ENCODE results near the gene PDYN. TPM values are rescaled to one million over a fixed set of nuclear protein-coding genes. Genes with fewer than 3 reads are reported as not detected.

The PDYN gene
- total and polyA plus RNA-seq, 9 of the 15 experiments (the other 6 are each of a cell fraction or from before 2014, with no cell fraction given) = not detected

- no peak for TF ChIP-seq FOXM1 (IDR thresholded peaks at IDR 0.05; ENCODE audit: low read depth)
- TF ChIP-seq FOXM1 (CRISPR knock-in tag; IDR thresholded peaks at IDR 0.05; ENCODE audit: low read depth) = no peak
Observed at GRCh38 chr20:1938464-1939269, 55.2 kb downstream of the PDYN start (continued).

GRCh38 chr20:1937316-1937976 lies 56.4 kb downstream of the PDYN start:
- intact Hi-C loops (cut with micrococcal nuclease) = no loop called here
- H3K27ac ChIP-seq (ENCODE audit: extremely low read depth, low read depth, low read length) = no peak overlapping the region
- H3K4me3 ChIP-seq = no peak overlapping the region
- POLR2A ChIA-PET = no interaction called here
- FAIRE-seq = no peak
- no peaks in the 10 kb centered on the region; the same call in 1 of the 2 replicates for H4K20me1 ChIP-seq (replicated peaks; ENCODE audit: control insufficient read depth, insufficient read depth, low read length)
- H3K9ac ChIP-seq (ENCODE audit: insufficient read depth in 1 of 2, low read depth in 2 of 2, low read length in 2 of 2) = no peak overlapping the region
- H3K4me1 ChIP-seq (replicated peaks in 1 of 2; ENCODE audit: control insufficient read depth in 2 of 2, insufficient read depth in 2 of 2, low read length in 2 of 2) = no peaks in the 10 kb centered on the region
- WGBS (ENCODE audit: insufficient coverage, low coverage, missing lambda C conversion rate) = 0% methylated on average over 1 of the region's 25 CpGs
- no peaks in the 10 kb centered on the region for H3K9me1 ChIP-seq (ENCODE audit: control insufficient read depth, insufficient read depth, low read length)
- in situ Hi-C loops (cut with MboI) = no loop called here
- BruUV-seq (replicated peaks) = no TSS peak
- peaks cover 2 to 45% of the 10 kb centered on the region in 2 experiments; a peak in 3 of 5 replicates for H3K27me3 ChIP-seq (ENCODE audit: control insufficient read depth in 2 of 2, insufficient read depth in 2 of 2, low read length in 2 of 2)
- H3K36me3 ChIP-seq (ENCODE audit: control insufficient read depth, insufficient read depth, low read length) = no peaks in the 10 kb centered on the region
- CTCF ChIA-PET (ENCODE audit: low intra/inter-chr PET ratio) = no interaction called here
- no peak for DNase-seq (ENCODE audit: extremely low read depth in 1 of 4, low spot score in 3 of 4)
- ATAC-seq = no peak
- no peak overlapping the region for H3K4me2 ChIP-seq (ENCODE audit: insufficient read depth, low read length)
- TF ChIP-seq CEBPB (tag; IDR thresholded peaks at IDR 0.05) (no peak), POLR2H (tag; IDR thresholded peaks at IDR 0.05; ENCODE audit: low read depth) (no peak), MECOM (CRISPR knock-in tag; IDR thresholded peaks at IDR 0.05) (no peak), NCOA4 (IDR thresholded peaks at IDR 0.05; ENCODE audit: partially characterized antibody) (no peak), C11orf30 (IDR thresholded peaks at IDR 0.05; ENCODE audit: low read depth) (no peak), XRCC3 (IDR thresholded peaks at IDR 0.05) (no peak), ZNF212 (CRISPR knock-in tag; IDR thresholded peaks at IDR 0.05) (no peak), CREB1 (IDR thresholded peaks at IDR 0.05) (no peak), CREB1 (CRISPR knock-in tag; IDR thresholded peaks at IDR 0.05) (no peak), GTF2E2 (tag; IDR thresholded peaks at IDR 0.05) (no peak), GTF2B (IDR thresholded peaks at IDR 0.05; ENCODE audit: extremely low read depth, insufficient read length) (no peak), TCF7L2 (IDR thresholded peaks at IDR 0.05; ENCODE audit: low read depth, low read length) (no peak), ARHGAP35 (IDR thresholded peaks at IDR 0.05; ENCODE audit: partially characterized antibody) (no peak)
- no peaks in the 10 kb centered on the region for H3K79me2 ChIP-seq (ENCODE audit: control insufficient read depth, insufficient read depth, low read length)
- no peak overlapping the region for H2AFZ ChIP-seq (ENCODE audit: low read depth, low read length)
- H3K9me3 ChIP-seq (replicated peaks; ENCODE audit: control insufficient read depth, insufficient read depth, low read depth, low read length) = no peaks in the 10 kb centered on the region

All from K562 (cell line).